ENCODE data around the gene MED10. TPM values are rescaled to one million over a fixed set of nuclear protein-coding genes. Genes with fewer than 3 reads are reported as not detected.
A peak's percentile ranks its signal among the peaks of the same experiment; 100 is the strongest.

The MED10 gene
- total RNA-seq, 1 experiment from 2014 or later: 94.0 TPM

DNA sequence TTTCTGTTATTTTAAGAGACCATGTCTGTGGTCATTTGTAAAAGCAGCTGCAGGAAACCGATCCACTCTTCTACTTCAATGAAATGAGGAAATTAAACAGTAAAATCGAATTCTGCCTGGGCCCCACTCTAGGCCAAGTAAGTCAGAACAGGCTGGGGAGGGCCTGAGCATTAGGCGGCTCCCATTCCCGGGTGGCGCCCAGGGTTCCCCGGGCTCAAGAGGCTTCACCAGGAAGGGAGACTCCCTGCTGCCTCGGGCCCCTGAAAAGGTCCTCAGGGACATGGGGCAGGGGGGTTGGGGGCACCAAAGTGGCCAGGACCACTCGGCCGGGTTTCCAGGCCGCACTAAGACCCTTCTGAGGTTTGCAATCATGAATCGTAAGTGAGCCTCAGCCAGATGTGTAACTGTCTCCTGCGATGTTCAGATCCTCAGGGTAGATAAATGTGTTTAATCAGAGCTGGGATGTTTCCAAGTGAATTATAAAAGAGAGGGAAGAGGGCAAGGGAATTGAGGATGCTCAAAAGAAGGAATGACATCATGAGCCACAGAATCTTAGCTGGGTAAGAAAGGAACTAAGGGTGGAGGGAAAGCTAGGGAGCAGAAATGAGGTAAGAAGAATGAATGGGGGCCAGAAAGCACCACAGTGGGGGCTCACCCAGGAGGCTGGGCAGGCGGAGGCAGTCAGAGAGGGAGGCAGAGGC, 24.6 kb downstream of the MED10 start:
- Histone ChIP-seq H4K20me1 (ENCODE audit: low read length) (no peaks in the 10 kb centered on the region), H2AFZ (ENCODE audit: low read length) (no peak overlapping the region), H3K9ac (ENCODE audit: low read length) (no peak overlapping the region), H3K36me3 (ENCODE audit: low read depth, low read length) (no peaks in the 10 kb centered on the region), H3K4me3 (ENCODE audit: low read length) (no peak overlapping the region), H3K79me2 (ENCODE audit: low read length) (no peaks in the 10 kb centered on the region), H3K9me3 (ENCODE audit: low read length) (no peaks in the 10 kb centered on the region), H3K27me3 (ENCODE audit: low read length) (no peaks in the 10 kb centered on the region), H3K4me1 (ENCODE audit: insufficient read depth, low read length) (0 out of 2 replicates have a peak, but pooled peaks cover 3% of the 10 kb centered on the region), H3F3A (ENCODE audit: low read length, unreplicated experiment) (no peaks in the 10 kb centered on the region), H3K27ac (ENCODE audit: low read length) (no peak overlapping the region), H3K4me2 (ENCODE audit: low read length) (no peak overlapping the region), H3K9me2 (replicated peaks; ENCODE audit: low read length) (no peaks in the 10 kb centered on the region)
- no peak for TF ChIP-seq EZH2 (IDR thresholded peaks at IDR 0.05; ENCODE audit: low read length, unreplicated experiment)
- TF ChIP-seq EZH2phosphoT487 (IDR thresholded peaks at IDR 0.05; ENCODE audit: borderline replicate concordance, low read length): no peak
- TF ChIP-seq, protein P1, sequence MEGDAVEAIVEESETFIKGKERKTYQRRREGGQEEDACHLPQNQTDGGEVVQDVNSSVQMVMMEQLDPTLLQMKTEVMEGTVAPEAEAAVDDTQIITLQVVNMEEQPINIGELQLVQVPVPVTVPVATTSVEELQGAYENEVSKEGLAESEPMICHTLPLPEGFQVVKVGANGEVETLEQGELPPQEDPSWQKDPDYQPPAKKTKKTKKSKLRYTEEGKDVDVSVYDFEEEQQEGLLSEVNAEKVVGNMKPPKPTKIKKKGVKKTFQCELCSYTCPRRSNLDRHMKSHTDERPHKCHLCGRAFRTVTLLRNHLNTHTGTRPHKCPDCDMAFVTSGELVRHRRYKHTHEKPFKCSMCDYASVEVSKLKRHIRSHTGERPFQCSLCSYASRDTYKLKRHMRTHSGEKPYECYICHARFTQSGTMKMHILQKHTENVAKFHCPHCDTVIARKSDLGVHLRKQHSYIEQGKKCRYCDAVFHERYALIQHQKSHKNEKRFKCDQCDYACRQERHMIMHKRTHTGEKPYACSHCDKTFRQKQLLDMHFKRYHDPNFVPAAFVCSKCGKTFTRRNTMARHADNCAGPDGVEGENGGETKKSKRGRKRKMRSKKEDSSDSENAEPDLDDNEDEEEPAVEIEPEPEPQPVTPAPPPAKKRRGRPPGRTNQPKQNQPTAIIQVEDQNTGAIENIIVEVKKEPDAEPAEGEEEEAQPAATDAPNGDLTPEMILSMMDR (conservative IDR thresholded peaks at IDR 0.05; ENCODE audit: low read depth, low read length): no peak
- ChIA-PET CTCF (no interaction called here), POLR2A (ENCODE audit: unreplicated experiment) (no interaction called here)
- DNase-seq (no peak), ATAC-seq (no peak)
- BruUV-seq (replicated peaks): no TSS peak
- intact Hi-C loops (cut with micrococcal nuclease): no loop called here

DNA sequence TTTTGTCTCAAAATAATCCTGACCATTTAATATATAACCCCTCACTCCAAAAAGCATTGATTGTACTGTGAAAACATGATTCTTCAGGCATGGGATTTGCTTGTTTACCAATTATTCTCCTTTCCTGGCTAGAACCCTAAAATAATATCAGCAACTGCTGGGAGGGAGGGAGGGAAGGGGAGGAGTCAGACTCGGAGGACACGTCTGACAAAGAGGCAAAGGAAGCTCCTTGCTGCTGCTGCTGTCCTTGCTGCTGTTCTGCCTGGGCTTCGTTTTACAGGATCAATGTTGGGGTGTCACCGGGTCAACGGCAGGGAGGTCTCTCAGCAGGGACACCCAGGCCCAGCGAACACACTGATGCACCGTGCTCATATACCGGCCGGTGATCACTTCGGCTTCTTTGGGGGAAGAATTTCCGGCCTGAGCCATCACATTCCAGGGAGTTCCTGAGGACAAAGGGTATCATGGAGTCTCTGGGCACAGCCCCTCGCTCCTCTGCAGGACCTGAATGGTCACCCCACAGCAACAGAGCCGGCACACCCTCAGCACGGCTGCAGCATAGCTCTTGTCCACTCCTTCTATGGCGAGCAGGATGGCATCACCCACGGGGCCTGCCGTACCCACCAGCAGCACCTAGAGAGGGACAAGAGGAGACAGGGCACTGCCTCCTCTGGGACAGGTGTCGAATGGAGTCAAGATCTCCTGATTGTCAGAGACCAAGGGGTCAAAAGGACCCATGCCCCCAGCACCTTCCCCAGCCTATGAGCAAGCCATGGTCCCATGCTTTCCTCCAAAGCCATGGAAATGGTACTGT, 27.9 kb downstream of the MED10 start:
- Histone ChIP-seq H3K9me2 (replicated peaks; ENCODE audit: low read length) (no peaks in the 10 kb centered on the region), H3F3A (ENCODE audit: low read length, unreplicated experiment) (no peaks in the 10 kb centered on the region), H3K9ac (ENCODE audit: low read length) (no peak overlapping the region), H3K27me3 (ENCODE audit: low read length) (no peaks in the 10 kb centered on the region), H3K79me2 (ENCODE audit: low read length) (no peaks in the 10 kb centered on the region), H3K27ac (ENCODE audit: low read length) (no peak overlapping the region), H3K4me3 (ENCODE audit: low read length) (no peak overlapping the region), H2AFZ (ENCODE audit: low read length) (no peak overlapping the region), H3K36me3 (ENCODE audit: low read depth, low read length) (no peaks in the 10 kb centered on the region), H3K4me2 (ENCODE audit: low read length) (no peak overlapping the region), H3K9me3 (ENCODE audit: low read length) (no peaks in the 10 kb centered on the region), H4K20me1 (ENCODE audit: low read length) (no peaks in the 10 kb centered on the region), H3K4me1 (ENCODE audit: insufficient read depth, low read length) (0 out of 2 replicates have a peak, but pooled peaks cover 3% of the 10 kb centered on the region)
- no peak for ATAC-seq
- TF ChIP-seq, protein P1 (conservative IDR thresholded peaks at IDR 0.05; ENCODE audit: low read depth, low read length): no peak
- TF ChIP-seq EZH2 (IDR thresholded peaks at IDR 0.05; ENCODE audit: low read length, unreplicated experiment): no peak
- no peak for TF ChIP-seq EZH2phosphoT487 (IDR thresholded peaks at IDR 0.05; ENCODE audit: borderline replicate concordance, low read length)
- no peak for DNase-seq
- POLR2A ChIA-PET (ENCODE audit: unreplicated experiment): no interaction called here
- intact Hi-C loops (cut with micrococcal nuclease): no loop called here
- no TSS peak for BruUV-seq (replicated peaks)
- CTCF ChIA-PET: no interaction called here

DNA sequence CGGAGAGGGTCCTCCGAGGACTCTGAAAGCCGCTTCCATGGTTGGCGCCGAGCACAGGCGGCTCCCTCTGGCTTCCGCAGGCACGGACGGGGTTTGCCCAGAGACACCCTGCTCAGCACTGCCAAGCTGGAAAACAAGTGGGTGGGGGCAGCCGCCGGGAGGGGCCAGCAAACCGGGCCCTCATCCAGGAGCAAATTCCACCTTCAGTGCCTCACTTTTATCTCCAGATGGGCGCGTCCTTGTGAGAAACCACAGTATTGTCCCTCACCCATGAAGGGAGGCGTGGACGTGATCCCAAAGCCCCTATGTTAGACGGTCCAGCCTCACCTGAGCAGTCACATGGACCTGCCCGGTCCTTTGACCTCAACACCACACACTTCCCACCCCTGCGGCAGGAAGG, 29.0 kb downstream of the MED10 start:
- no peaks in the 10 kb centered on the region for H3F3A ChIP-seq (ENCODE audit: low read length, unreplicated experiment)
- H3K36me3 ChIP-seq (ENCODE audit: low read depth, low read length): no peaks in the 10 kb centered on the region
- intact Hi-C loops (cut with micrococcal nuclease): no loop called here
- no peaks in the 10 kb centered on the region for H3K79me2 ChIP-seq (ENCODE audit: low read length)
- no peaks in the 10 kb centered on the region for H3K9me2 ChIP-seq (replicated peaks; ENCODE audit: low read length)
- 0 out of 2 replicates have a peak, but pooled peaks cover 3% of the 10 kb centered on the region for H3K4me1 ChIP-seq (ENCODE audit: insufficient read depth, low read length)
- H3K4me3 ChIP-seq (ENCODE audit: low read length): no peak overlapping the region
- H3K27me3 ChIP-seq (ENCODE audit: low read length): no peaks in the 10 kb centered on the region
- TF ChIP-seq EZH2phosphoT487 (IDR thresholded peaks at IDR 0.05; ENCODE audit: borderline replicate concordance, low read length): no peak
- TF ChIP-seq, protein P1 (conservative IDR thresholded peaks at IDR 0.05; ENCODE audit: low read depth, low read length): no peak
- no peak for TF ChIP-seq EZH2 (IDR thresholded peaks at IDR 0.05; ENCODE audit: low read length, unreplicated experiment)
- DNase-seq: peak; percentile 45
- H2AFZ ChIP-seq (ENCODE audit: low read length): no peak overlapping the region
- H3K27ac ChIP-seq (ENCODE audit: low read length): no peak overlapping the region
- H3K9me3 ChIP-seq (ENCODE audit: low read length): no peaks in the 10 kb centered on the region
- no peaks in the 10 kb centered on the region for H4K20me1 ChIP-seq (ENCODE audit: low read length)
- no TSS peak for BruUV-seq (replicated peaks)
- POLR2A ChIA-PET (ENCODE audit: unreplicated experiment): no interaction called here
- CTCF ChIA-PET: no interaction called here
- no peak overlapping the region for H3K4me2 ChIP-seq (ENCODE audit: low read length)
- ATAC-seq: no peak
- no peak overlapping the region for H3K9ac ChIP-seq (ENCODE audit: low read length)
